ENCODE data around the gene DPM1. TPM values are rescaled to one million over a fixed set of nuclear protein-coding genes. Genes with fewer than 3 reads are reported as not detected.
A peak's percentile ranks its signal among the peaks of the same experiment; 100 is the strongest.

The DPM1 gene
- total RNA-seq, 1 donor from 2014 or later = 32.7 TPM

GRCh38 chr20:50929299-50930138 is 28.8 kb downstream of the DPM1 start:
- H3K27ac Mint-ChIP-seq (ENCODE audit: unreplicated experiment) = peak overlapping the region; percentile 80
- H3K4me1 Mint-ChIP-seq (ENCODE audit: unreplicated experiment) = peaks cover 49% of the 10 kb centered on the region
- H3K9me3 Mint-ChIP-seq (ENCODE audit: unreplicated experiment) = no peaks in the 10 kb centered on the region
- TF ChIP-seq CTCF (IDR thresholded peaks at IDR 0.05) = peak; percentile 94
- DNase-seq (ENCODE audit: extremely low spot score, unreplicated experiment) = peak; percentile 94
- peaks cover 25% of the 10 kb centered on the region for H3K36me3 Mint-ChIP-seq (ENCODE audit: unreplicated experiment)
- H3K27me3 Mint-ChIP-seq (ENCODE audit: unreplicated experiment) = no peaks in the 10 kb centered on the region
- H3K4me3 Mint-ChIP-seq (ENCODE audit: unreplicated experiment) = peak overlapping the region; percentile 77

- no peak for DNase-seq (ENCODE audit: extremely low spot score, unreplicated experiment)
- H3K4me3 Mint-ChIP-seq (ENCODE audit: unreplicated experiment) = peak overlapping the region; percentile 77
- peaks cover 54% of the 10 kb centered on the region for H3K4me1 Mint-ChIP-seq (ENCODE audit: unreplicated experiment)
- peaks cover 20% of the 10 kb centered on the region for H3K36me3 Mint-ChIP-seq (ENCODE audit: unreplicated experiment)
- no peaks in the 10 kb centered on the region for H3K27me3 Mint-ChIP-seq (ENCODE audit: unreplicated experiment)
- peak overlapping the region; percentile 19 for H3K27ac Mint-ChIP-seq (ENCODE audit: unreplicated experiment)
- no peak for TF ChIP-seq CTCF (IDR thresholded peaks at IDR 0.05)
- H3K9me3 Mint-ChIP-seq (ENCODE audit: unreplicated experiment) = no peaks in the 10 kb centered on the region
Observed at GRCh38 chr20:50928469-50928868, 29.9 kb downstream of the DPM1 start.

GRCh38 chr20:50926530-50926929 is 31.8 kb downstream of the DPM1 start:
- Mint-ChIP-seq H3K4me3 (ENCODE audit: unreplicated experiment) (no peak overlapping the region), H3K36me3 (ENCODE audit: unreplicated experiment) (peaks cover 20% of the 10 kb centered on the region), H3K4me1 (ENCODE audit: unreplicated experiment) (peaks cover 63% of the 10 kb centered on the region), H3K9me3 (ENCODE audit: unreplicated experiment) (no peaks in the 10 kb centered on the region), H3K27me3 (ENCODE audit: unreplicated experiment) (no peaks in the 10 kb centered on the region), H3K27ac (ENCODE audit: unreplicated experiment) (no peak overlapping the region)
- TF ChIP-seq CTCF (IDR thresholded peaks at IDR 0.05) = no peak
- no peak for DNase-seq (ENCODE audit: extremely low spot score, unreplicated experiment)

- Mint-ChIP-seq H3K4me1 (ENCODE audit: unreplicated experiment) (peaks cover 73% of the 10 kb centered on the region), H3K4me3 (ENCODE audit: unreplicated experiment) (no peak overlapping the region), H3K9me3 (ENCODE audit: unreplicated experiment) (no peaks in the 10 kb centered on the region), H3K27ac (ENCODE audit: unreplicated experiment) (peak overlapping the region; percentile 16), H3K27me3 (ENCODE audit: unreplicated experiment) (no peaks in the 10 kb centered on the region), H3K36me3 (ENCODE audit: unreplicated experiment) (peaks cover 24% of the 10 kb centered on the region)
- DNase-seq (ENCODE audit: extremely low spot score, unreplicated experiment) = no peak
- no peak for TF ChIP-seq CTCF (IDR thresholded peaks at IDR 0.05)
Observed at GRCh38 chr20:50924261-50924920, 33.9 kb downstream of the DPM1 start.

Measured in osteocyte (in vitro differentiated cells).